H1 (cell line): ENCODE data around the gene PEX19.

Source experiments
- RFX5 ChIP-seq: IDR thresholded peaks from 2 replicates; pipeline ENCODE4 v1.6.1; 2011; ENCODE audit warnings: low read depth, low read length, improper control_type of control experiment, borderline replicate concordance
- RNF2 ChIP-seq: fragments of 200-900, 300-1000 bp; sonication (generic); IDR thresholded peaks from 2 replicates; pipeline ENCODE4 v1.7.1; 2016; ENCODE audit warnings: borderline replicate concordance, low read depth, mild to moderate bottlenecking, antibody characterized with exemption, low read length; ENCODE audit not compliant: poor library complexity, severe bottlenecking; ENCODE audit errors: missing control alignments
- SIX5 ChIP-seq: IDR thresholded peaks from 2 replicates; pipeline ENCODE4 v1.6.1; 2011; ENCODE audit warnings: mild to moderate bottlenecking, low read depth, low read length
- TF ChIP-seq, protein P1 (sequence below), 3 experiments: IDR thresholded peaks; 1 replicate in 2 of 3; 2 replicates in 1 of 3; pipeline versions ENCODE4 v1.5.1 to v1.6.1; 2011; ENCODE audit warnings: low read length in 3 of 3, mild to moderate bottlenecking in 3 of 3, inconsistent platforms in 2 of 3, low read depth in 1 of 3, moderate library complexity in 1 of 3; ENCODE audit not compliant: insufficient read depth in 1 of 3; ENCODE audit errors: control extremely low read depth in 1 of 3
- TF ChIP-seq, protein P2 (sequence below): fragments of 300-600 bp; sonication (generic); IDR thresholded peaks from 2 replicates; pipeline ENCODE4 v1.7.1; 2012; ENCODE audit warnings: low read length, moderate library complexity, mild to moderate bottlenecking, inconsistent platforms; ENCODE audit not compliant: insufficient replicate concordance

DNA sequence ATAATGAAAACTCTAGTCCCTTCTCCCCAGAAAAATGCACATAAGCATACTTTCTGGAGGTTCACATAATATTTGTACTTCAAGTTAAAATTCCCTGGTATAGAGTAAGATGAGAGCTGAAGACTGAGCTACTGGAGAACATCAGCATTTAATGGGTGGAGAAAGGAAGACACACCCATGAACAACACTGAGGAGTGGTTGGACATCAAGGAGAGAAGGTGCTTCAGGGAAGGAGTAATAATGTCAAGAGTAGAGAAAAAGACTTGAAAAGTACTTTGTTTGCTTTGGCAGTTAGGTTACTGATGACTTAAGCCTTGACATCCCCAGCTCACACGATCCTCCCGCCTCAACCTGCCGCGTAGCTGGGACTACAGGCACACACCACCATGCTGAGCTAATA lies 57.9 kb downstream of the PEX19 start:
- TF ChIP-seq, protein P1, sequence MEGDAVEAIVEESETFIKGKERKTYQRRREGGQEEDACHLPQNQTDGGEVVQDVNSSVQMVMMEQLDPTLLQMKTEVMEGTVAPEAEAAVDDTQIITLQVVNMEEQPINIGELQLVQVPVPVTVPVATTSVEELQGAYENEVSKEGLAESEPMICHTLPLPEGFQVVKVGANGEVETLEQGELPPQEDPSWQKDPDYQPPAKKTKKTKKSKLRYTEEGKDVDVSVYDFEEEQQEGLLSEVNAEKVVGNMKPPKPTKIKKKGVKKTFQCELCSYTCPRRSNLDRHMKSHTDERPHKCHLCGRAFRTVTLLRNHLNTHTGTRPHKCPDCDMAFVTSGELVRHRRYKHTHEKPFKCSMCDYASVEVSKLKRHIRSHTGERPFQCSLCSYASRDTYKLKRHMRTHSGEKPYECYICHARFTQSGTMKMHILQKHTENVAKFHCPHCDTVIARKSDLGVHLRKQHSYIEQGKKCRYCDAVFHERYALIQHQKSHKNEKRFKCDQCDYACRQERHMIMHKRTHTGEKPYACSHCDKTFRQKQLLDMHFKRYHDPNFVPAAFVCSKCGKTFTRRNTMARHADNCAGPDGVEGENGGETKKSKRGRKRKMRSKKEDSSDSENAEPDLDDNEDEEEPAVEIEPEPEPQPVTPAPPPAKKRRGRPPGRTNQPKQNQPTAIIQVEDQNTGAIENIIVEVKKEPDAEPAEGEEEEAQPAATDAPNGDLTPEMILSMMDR (IDR thresholded peaks at IDR 0.05; ENCODE audit: control extremely low read depth in 1 of 3, insufficient read depth in 1 of 3, low read depth in 1 of 3, low read length in 3 of 3): no peak
- TF ChIP-seq, protein P2, sequence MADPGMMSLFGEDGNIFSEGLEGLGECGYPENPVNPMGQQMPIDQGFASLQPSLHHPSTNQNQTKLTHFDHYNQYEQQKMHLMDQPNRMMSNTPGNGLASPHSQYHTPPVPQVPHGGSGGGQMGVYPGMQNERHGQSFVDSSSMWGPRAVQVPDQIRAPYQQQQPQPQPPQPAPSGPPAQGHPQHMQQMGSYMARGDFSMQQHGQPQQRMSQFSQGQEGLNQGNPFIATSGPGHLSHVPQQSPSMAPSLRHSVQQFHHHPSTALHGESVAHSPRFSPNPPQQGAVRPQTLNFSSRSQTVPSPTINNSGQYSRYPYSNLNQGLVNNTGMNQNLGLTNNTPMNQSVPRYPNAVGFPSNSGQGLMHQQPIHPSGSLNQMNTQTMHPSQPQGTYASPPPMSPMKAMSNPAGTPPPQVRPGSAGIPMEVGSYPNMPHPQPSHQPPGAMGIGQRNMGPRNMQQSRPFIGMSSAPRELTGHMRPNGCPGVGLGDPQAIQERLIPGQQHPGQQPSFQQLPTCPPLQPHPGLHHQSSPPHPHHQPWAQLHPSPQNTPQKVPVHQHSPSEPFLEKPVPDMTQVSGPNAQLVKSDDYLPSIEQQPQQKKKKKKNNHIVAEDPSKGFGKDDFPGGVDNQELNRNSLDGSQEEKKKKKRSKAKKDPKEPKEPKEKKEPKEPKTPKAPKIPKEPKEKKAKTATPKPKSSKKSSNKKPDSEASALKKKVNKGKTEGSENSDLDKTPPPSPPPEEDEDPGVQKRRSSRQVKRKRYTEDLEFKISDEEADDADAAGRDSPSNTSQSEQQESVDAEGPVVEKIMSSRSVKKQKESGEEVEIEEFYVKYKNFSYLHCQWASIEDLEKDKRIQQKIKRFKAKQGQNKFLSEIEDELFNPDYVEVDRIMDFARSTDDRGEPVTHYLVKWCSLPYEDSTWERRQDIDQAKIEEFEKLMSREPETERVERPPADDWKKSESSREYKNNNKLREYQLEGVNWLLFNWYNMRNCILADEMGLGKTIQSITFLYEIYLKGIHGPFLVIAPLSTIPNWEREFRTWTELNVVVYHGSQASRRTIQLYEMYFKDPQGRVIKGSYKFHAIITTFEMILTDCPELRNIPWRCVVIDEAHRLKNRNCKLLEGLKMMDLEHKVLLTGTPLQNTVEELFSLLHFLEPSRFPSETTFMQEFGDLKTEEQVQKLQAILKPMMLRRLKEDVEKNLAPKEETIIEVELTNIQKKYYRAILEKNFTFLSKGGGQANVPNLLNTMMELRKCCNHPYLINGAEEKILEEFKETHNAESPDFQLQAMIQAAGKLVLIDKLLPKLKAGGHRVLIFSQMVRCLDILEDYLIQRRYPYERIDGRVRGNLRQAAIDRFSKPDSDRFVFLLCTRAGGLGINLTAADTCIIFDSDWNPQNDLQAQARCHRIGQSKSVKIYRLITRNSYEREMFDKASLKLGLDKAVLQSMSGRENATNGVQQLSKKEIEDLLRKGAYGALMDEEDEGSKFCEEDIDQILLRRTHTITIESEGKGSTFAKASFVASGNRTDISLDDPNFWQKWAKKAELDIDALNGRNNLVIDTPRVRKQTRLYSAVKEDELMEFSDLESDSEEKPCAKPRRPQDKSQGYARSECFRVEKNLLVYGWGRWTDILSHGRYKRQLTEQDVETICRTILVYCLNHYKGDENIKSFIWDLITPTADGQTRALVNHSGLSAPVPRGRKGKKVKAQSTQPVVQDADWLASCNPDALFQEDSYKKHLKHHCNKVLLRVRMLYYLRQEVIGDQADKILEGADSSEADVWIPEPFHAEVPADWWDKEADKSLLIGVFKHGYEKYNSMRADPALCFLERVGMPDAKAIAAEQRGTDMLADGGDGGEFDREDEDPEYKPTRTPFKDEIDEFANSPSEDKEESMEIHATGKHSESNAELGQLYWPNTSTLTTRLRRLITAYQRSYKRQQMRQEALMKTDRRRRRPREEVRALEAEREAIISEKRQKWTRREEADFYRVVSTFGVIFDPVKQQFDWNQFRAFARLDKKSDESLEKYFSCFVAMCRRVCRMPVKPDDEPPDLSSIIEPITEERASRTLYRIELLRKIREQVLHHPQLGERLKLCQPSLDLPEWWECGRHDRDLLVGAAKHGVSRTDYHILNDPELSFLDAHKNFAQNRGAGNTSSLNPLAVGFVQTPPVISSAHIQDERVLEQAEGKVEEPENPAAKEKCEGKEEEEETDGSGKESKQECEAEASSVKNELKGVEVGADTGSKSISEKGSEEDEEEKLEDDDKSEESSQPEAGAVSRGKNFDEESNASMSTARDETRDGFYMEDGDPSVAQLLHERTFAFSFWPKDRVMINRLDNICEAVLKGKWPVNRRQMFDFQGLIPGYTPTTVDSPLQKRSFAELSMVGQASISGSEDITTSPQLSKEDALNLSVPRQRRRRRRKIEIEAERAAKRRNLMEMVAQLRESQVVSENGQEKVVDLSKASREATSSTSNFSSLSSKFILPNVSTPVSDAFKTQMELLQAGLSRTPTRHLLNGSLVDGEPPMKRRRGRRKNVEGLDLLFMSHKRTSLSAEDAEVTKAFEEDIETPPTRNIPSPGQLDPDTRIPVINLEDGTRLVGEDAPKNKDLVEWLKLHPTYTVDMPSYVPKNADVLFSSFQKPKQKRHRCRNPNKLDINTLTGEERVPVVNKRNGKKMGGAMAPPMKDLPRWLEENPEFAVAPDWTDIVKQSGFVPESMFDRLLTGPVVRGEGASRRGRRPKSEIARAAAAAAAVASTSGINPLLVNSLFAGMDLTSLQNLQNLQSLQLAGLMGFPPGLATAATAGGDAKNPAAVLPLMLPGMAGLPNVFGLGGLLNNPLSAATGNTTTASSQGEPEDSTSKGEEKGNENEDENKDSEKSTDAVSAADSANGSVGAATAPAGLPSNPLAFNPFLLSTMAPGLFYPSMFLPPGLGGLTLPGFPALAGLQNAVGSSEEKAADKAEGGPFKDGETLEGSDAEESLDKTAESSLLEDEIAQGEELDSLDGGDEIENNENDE: no peak
- no peak for TF ChIP-seq RFX5
- TF ChIP-seq SIX5: no peak
- TF ChIP-seq RNF2: no peak
